Measurements from ENCODE around the gene CAD.

- TF ChIP-seq CTCF (conservative IDR thresholded peaks at IDR 0.05; ENCODE audit: low read length), result no peak
- TF ChIP-seq EZH2phosphoT487 (IDR thresholded peaks at IDR 0.05; ENCODE audit: borderline replicate concordance, low read depth, low read length), result no peak
Observed at GRCh38 chr2:27211241-27211942, 5.8 kb upstream of the CAD start.

Data from OCI-LY7 (cell line).